ENCODE results near the gene CABLES1.
"Not testable (repeated sequence)": the region's sequence is repeated elsewhere in the genome, so short reads cannot be mapped to it uniquely, and the experiment has no call there.

The CABLES1 gene

DNA sequence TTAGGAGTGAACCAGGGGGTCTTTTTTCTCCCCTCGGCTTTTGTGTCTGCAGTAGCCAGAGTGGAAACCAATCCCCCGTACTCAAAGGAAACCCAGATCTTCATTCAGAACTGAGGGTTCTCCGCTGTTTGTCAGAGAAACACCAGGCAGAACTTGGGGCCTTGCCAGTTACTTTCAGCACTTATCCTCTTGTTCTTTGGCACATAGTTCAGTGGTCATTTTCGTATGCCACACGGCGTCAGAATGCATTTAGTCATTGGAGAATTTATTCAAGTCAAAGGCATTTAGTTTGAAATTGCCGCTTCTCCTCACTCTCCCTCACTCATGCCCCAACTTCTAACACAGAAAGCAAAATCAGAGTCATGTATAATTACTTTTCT, 102.9 kb downstream of the CABLES1 start:
- DNase-seq (ENCODE audit: extremely low spot score) = no peak
- POLR2A ChIA-PET = no interaction called here
- CTCF ChIA-PET = interaction anchor here (0.8 kb wide), 1 partner anchor 399 kb away, joined by 3 read pairs; no protein-coding TSS in a partner anchor
- no peak for TF ChIP-seq SP1 (IDR thresholded peaks at IDR 0.05)
- no peak for TF ChIP-seq FOXK2 (IDR thresholded peaks at IDR 0.05)
- TF ChIP-seq NFRKB (IDR thresholded peaks at IDR 0.05) = no peak
- no peak for TF ChIP-seq LEF1 (IDR thresholded peaks at IDR 0.05; ENCODE audit: borderline replicate concordance)

DNA sequence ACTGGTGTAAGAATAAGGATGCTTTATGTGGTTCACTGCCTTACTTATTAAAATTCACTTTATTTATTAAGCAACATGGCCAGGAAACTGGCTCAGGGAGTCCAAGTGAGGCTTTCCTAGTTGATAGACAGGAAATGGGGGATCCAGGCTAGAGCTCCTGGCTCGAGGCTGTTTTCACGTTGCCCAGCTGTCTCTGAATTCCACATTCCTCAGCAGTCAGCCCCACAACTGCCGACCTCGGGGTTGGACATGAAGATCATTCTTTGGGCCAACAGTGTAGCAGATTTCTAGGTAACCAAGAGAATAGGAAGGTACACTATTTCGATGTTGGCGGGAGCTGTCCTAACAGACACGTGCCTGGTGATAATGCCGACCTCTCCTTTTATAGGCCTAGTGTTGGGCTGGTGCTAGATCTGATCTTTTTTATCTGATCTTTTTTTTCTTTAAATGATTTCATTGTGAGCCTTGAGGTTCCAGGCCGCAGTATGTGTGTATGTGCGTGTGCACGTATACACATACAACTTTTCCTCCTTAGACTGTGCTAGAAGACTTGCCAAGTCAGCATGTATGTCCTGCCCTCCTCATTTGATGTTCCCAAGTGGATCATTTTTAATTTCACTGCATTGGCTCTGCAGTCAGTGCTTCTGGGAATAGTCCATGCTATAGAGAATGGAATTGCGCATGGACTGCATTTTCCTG, 103.5 kb downstream of the CABLES1 start:
- ChIA-PET POLR2A (no interaction called here), CTCF (interaction anchor here (0.8 kb wide), 1 partner anchor 399 kb away, joined by 3 read pairs; no protein-coding TSS in a partner anchor)
- TF ChIP-seq CTBP1 (IDR thresholded peaks at IDR 0.05; ENCODE audit: borderline replicate concordance) (no peak), L3MBTL2 (conservative IDR thresholded peaks at IDR 0.05) (no peak), TARDBP (IDR thresholded peaks at IDR 0.05) (no peak), HDGF (IDR thresholded peaks at IDR 0.05; ENCODE audit: borderline replicate concordance) (no peak), NFRKB (IDR thresholded peaks at IDR 0.05) (no peak), ARNT (IDR thresholded peaks at IDR 0.05) (no peak), FOXM1 (IDR thresholded peaks at IDR 0.05; ENCODE audit: borderline replicate concordance) (no peak)
- no peak for DNase-seq (ENCODE audit: extremely low spot score)

DNA sequence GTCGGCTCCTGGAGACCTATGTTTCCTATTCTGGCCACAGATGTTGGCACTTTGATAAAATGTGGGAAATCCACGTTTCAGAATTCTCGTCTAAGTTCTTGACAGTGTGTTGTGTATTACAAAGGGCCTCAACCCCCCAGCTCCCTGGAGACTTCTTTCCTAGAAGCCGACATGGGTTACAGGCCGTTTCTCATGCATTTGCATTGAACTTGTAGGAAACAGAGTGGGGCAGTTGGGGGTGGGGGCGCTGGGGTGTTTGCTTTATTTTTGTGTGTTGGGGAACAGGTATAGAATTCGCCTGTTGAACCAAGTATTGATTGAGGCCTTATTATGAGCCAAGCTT, 104.0 kb downstream of the CABLES1 start:
- ChIA-PET POLR2A (no interaction called here), CTCF (no interaction called here)
- no peak for DNase-seq (ENCODE audit: extremely low spot score)
- no peak for TF ChIP-seq FOXM1 (IDR thresholded peaks at IDR 0.05; ENCODE audit: borderline replicate concordance)
- no peak for TF ChIP-seq TARDBP (IDR thresholded peaks at IDR 0.05)
- TF ChIP-seq ELF4 (IDR thresholded peaks at IDR 0.05) = no peak
- no peak for TF ChIP-seq FOXA1 (IDR thresholded peaks at IDR 0.05)
- no peak for TF ChIP-seq NFRKB (IDR thresholded peaks at IDR 0.05)
- TF ChIP-seq SUZ12 (IDR thresholded peaks at IDR 0.05) = no peak
- TF ChIP-seq HDGF (IDR thresholded peaks at IDR 0.05; ENCODE audit: borderline replicate concordance) = no peak
- TF ChIP-seq L3MBTL2 (conservative IDR thresholded peaks at IDR 0.05) = no peak

DNA sequence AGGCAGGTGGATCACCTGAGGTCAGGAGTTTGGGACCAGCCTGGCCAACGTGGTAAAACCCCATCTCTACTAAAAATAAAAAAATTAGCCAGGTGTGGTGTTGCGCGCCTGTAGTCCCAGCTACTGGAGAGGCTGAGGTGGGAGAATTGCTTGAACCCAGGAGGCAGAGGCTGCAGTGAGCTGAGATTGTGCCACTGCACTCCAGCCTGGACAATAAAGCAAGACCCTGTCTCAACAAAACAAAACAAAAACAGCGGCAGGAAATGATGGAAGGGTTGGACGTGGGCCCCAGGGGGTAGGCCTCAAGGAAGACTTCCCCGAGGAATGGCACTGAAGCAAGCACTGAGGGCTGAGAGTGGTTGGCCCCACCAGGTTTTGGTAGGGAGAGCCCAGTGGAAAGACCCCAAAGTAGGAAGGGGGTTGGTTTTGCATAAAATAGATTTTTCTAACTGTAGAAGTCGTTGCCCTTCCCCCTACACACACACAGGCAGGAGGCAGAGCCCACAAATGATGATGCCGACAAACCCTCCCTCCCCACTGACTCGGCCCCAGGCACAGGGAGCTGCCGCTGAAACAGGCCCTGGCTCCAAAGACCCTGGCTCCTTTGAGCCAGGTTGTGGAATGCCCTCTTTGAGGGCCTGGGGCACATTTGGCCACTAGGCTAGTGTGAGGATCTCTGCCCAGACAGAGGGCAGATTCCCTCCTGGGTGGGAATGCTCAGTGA, 104.8 kb downstream of the CABLES1 start:
- no peak for DNase-seq (ENCODE audit: extremely low spot score)
- TF ChIP-seq ELF4 (IDR thresholded peaks at IDR 0.05) = no peak
- TF ChIP-seq, protein P1, sequence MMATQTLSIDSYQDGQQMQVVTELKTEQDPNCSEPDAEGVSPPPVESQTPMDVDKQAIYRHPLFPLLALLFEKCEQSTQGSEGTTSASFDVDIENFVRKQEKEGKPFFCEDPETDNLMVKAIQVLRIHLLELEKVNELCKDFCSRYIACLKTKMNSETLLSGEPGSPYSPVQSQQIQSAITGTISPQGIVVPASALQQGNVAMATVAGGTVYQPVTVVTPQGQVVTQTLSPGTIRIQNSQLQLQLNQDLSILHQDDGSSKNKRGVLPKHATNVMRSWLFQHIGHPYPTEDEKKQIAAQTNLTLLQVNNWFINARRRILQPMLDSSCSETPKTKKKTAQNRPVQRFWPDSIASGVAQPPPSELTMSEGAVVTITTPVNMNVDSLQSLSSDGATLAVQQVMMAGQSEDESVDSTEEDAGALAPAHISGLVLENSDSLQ (IDR thresholded peaks at IDR 0.05) = no peak
- no peak for TF ChIP-seq NFRKB (IDR thresholded peaks at IDR 0.05)
- no peak for TF ChIP-seq ARNT (IDR thresholded peaks at IDR 0.05)
- ChIA-PET CTCF (no interaction called here), POLR2A (no interaction called here)

DNA sequence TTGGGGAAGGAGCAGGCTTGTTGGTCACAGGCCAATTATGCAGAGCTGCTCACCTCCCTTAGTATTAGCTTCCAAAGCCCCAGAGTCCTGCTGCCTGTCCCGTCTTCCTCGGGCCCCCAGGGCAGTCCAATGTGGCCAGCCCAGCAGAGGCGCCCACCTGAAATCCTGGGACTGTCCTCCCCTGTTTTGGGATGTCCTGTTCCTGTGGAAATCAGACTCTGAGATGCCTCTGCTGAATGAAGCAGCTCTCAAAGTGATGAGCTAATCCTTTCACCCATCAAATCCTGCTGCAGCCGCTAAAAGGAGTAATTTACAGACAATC, 105.3 kb downstream of the CABLES1 start:
- no peak for TF ChIP-seq SUZ12 (IDR thresholded peaks at IDR 0.05)
- no peak for TF ChIP-seq SP1 (IDR thresholded peaks at IDR 0.05)
- TF ChIP-seq TARDBP (IDR thresholded peaks at IDR 0.05) = no peak
- TF ChIP-seq CTBP1 (IDR thresholded peaks at IDR 0.05; ENCODE audit: borderline replicate concordance) = no peak
- no peak for TF ChIP-seq FOXM1 (IDR thresholded peaks at IDR 0.05; ENCODE audit: borderline replicate concordance)
- no peak for TF ChIP-seq NFRKB (IDR thresholded peaks at IDR 0.05)
- TF ChIP-seq FOXK2 (IDR thresholded peaks at IDR 0.05) = no peak
- no peak for TF ChIP-seq ZNF384 (IDR thresholded peaks at IDR 0.05)
- TF ChIP-seq LEF1 (IDR thresholded peaks at IDR 0.05; ENCODE audit: borderline replicate concordance) = no peak
- no peak for TF ChIP-seq ARNT (IDR thresholded peaks at IDR 0.05)
- TF ChIP-seq, protein P1 (IDR thresholded peaks at IDR 0.05) = no peak
- no peak for TF ChIP-seq BHLHE40 (IDR thresholded peaks at IDR 0.05; ENCODE audit: borderline replicate concordance)
- no peak for TF ChIP-seq ELF4 (IDR thresholded peaks at IDR 0.05)
- TF ChIP-seq L3MBTL2 (conservative IDR thresholded peaks at IDR 0.05) = no peak
- TF ChIP-seq HDGF (IDR thresholded peaks at IDR 0.05; ENCODE audit: borderline replicate concordance) = no peak
- no peak for TF ChIP-seq FOXA1 (IDR thresholded peaks at IDR 0.05)
- POLR2A ChIA-PET = no interaction called here
- no peak for DNase-seq (ENCODE audit: extremely low spot score)
- CTCF ChIA-PET = no interaction called here

DNA sequence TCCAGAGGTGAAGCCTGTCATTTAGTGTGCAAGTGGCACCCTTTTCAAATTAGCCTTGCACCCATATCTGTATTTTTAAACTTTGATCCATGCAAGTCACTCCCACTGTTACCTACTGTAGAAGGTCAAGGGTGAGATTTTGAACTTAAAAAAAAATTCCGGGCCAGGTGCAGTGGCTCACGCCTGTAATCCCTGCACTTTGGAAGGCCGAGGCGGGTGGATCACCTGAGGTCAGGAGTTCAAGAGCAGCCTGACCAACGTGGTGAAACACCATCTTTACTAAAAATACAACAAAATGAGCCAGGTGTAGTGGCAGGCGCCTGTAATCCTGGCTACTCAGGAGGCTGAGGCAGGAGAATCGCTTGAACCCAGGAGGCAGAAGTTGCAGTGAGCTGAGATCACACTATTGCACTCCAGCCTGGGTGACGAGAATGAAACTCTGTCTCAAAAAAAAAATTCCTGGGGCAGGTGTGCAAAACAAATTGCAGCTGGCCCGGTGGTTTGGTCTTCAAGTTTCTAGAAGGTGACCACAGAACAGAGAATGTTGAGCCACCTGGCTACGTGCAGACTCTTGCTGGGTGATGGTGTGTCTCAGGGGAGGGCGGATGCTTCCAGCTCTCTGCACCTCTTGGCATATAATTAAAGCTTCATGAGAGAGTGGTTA, 106.7 kb downstream of the CABLES1 start:
- CTCF ChIA-PET; DNase-seq (ENCODE audit: extremely low spot score); POLR2A ChIA-PET: not testable (repeated sequence)

DNA sequence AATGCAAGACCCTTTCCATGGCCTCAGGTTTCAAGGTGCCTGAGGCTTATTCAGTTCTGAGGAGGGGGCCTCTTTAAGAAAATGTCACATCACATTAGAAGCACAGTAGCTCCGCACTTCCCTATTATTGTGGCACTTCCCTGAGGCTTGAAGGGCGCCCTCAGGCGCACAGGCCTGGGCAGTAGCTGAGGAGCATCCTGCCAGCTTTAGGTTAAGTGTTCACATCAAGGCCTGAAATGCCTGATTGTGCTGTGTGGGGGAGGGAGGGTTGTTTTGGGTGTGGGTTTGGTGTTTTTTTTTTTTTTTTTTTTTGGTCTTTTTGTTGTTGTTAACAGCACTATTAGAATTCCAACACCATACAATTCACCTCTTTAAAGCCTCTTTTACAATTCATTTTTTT, 107.9 kb downstream of the CABLES1 start:
- ChIA-PET CTCF (no interaction called here), POLR2A (no interaction called here)
- DNase-seq (ENCODE audit: extremely low spot score) = no peak
- TF ChIP-seq ZNF384 (IDR thresholded peaks at IDR 0.05) = no peak
- no peak for TF ChIP-seq SP1 (IDR thresholded peaks at IDR 0.05)
- TF ChIP-seq ELF4 (IDR thresholded peaks at IDR 0.05) = no peak
- TF ChIP-seq HDGF (IDR thresholded peaks at IDR 0.05; ENCODE audit: borderline replicate concordance) = no peak
- no peak for TF ChIP-seq TARDBP (IDR thresholded peaks at IDR 0.05)
- TF ChIP-seq L3MBTL2 (conservative IDR thresholded peaks at IDR 0.05) = no peak
- no peak for TF ChIP-seq FOXK2 (IDR thresholded peaks at IDR 0.05)
- TF ChIP-seq BHLHE40 (IDR thresholded peaks at IDR 0.05; ENCODE audit: borderline replicate concordance) = no peak
- no peak for TF ChIP-seq FOXM1 (IDR thresholded peaks at IDR 0.05; ENCODE audit: borderline replicate concordance)
- TF ChIP-seq FOXA1 (IDR thresholded peaks at IDR 0.05) = no peak
- no peak for TF ChIP-seq LEF1 (IDR thresholded peaks at IDR 0.05; ENCODE audit: borderline replicate concordance)
- TF ChIP-seq, protein P1 (IDR thresholded peaks at IDR 0.05) = no peak
- no peak for TF ChIP-seq SUZ12 (IDR thresholded peaks at IDR 0.05)
- TF ChIP-seq NFRKB (IDR thresholded peaks at IDR 0.05) = no peak
- no peak for TF ChIP-seq ARNT (IDR thresholded peaks at IDR 0.05)
- no peak for TF ChIP-seq CTBP1 (IDR thresholded peaks at IDR 0.05; ENCODE audit: borderline replicate concordance)
